Measurements from ENCODE around the gene SPAG17. TPM values are rescaled to one million over a fixed set of nuclear protein-coding genes. Genes with fewer than 3 reads are reported as not detected.
"Not testable (repeated sequence)": the region's sequence is repeated elsewhere in the genome, so short reads cannot be mapped to it uniquely, and the experiment has no call there.

Gene SPAG17
- total RNA-seq, 1 donor from 2014 or later: 0.78 TPM

- no peak for DNase-seq
Measured at GRCh38 chr1:117970252-117970651, 214.8 kb downstream of the SPAG17 start.

- no peak for DNase-seq
Measured at GRCh38 chr1:117967881-117968280, 217.1 kb downstream of the SPAG17 start.

- DNase-seq: no peak
Measured at GRCh38 chr1:117967477-117967876, 217.6 kb downstream of the SPAG17 start.

- DNase-seq: no peak
Measured at GRCh38 chr1:117964290-117965038, 220.6 kb downstream of the SPAG17 start.

DNA sequence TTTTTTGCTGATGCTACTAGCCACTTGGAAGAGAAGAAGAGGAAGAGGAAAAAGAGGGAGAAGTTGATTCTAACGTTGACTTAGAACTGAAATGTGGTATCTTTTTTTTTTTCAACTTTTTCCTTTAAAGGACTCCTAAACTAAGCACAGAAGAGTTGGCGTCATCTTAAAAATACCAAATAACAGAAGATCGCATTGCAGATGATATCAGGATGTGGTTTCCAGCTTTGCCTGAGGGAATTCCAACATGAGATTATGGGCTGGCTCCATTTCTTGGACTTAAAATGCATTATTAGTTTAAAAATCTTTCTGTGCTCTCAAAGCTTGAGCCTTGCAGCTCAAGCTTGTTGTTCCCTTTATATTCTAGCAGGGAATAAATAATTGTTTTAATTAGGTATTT lies 225.7 kb downstream of the SPAG17 start:
- DNase-seq: no peak

DNA sequence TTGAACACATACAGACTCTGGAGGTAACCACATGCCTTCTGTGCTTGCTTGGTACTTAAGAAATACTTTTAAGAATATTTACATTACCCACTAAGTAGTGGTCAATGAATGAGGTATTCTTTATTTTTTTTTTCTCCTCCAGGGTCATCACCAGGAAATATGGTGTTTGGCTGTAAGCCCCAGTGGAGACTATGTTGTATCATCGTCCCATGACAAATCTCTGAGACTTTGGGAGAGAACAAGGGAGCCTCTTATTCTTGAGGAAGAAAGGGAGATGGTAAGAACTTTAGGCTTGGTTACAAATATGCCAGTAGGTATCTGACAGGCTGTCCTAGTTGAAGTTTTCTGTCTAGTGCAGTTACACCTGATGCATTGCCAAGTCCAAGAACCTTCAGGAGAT lies 232.6 kb downstream of the SPAG17 start:
- DNase-seq: no peak

DNA sequence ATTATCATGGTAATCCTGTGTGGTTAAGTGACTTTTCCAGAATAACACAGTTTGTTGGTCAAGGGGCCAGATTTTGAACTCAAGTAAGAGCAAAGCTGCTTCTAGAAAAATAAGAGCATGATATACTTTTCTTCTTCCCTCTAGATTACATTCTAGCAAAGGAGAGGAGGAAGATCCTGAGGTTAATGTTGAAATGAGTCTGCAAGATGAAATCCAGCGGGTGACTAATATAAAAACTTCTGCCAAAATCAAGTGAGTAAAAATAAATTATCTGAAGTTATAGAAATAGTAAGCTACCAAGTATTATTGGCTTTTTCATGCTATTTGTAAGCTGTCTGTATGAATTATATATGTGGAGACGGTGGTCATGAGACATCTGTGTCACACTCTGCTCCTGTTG lies 242.7 kb downstream of the SPAG17 start:
- DNase-seq: no peak

DNA sequence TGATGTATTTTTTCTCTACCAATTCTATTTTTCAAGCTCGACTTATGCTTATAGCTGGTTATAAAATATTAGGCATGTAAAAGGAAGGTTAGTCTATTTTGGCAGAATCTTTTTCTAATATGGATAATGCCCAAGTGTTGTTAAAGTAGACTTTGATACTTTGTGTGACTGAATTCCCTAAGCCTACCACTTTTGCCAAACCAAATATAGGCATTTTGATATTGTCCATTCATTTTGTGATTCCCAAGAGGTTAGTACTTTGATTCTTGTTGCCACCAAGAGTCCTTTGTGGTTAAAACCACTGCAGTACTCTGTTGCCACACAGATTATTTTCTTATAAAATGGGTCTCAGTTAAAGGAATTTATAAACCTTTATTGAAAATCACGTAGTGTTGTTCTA lies 251.3 kb downstream of the SPAG17 start:
- no peak for DNase-seq

GRCh38 chr1:117932576-117932975 lies 252.5 kb downstream of the SPAG17 start:
- DNase-seq: no peak

GRCh38 chr1:117930484-117930883 lies 254.5 kb downstream of the SPAG17 start:
- DNase-seq: no peak

DNA sequence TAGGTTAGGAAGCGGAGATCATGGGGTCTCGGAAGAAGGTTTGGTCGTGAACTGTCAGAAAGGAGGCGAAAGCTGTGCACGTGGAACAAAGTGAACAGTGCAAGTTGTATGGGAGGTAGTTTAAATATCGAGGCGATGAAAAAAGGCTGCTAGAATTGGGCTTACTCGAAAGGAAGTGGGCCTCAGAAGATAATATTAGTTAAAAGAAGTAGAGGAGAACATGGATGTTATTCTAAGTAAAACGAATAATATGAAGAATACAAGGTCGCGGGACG lies 254.9 kb downstream of the SPAG17 start:
- no peak for DNase-seq

DNA sequence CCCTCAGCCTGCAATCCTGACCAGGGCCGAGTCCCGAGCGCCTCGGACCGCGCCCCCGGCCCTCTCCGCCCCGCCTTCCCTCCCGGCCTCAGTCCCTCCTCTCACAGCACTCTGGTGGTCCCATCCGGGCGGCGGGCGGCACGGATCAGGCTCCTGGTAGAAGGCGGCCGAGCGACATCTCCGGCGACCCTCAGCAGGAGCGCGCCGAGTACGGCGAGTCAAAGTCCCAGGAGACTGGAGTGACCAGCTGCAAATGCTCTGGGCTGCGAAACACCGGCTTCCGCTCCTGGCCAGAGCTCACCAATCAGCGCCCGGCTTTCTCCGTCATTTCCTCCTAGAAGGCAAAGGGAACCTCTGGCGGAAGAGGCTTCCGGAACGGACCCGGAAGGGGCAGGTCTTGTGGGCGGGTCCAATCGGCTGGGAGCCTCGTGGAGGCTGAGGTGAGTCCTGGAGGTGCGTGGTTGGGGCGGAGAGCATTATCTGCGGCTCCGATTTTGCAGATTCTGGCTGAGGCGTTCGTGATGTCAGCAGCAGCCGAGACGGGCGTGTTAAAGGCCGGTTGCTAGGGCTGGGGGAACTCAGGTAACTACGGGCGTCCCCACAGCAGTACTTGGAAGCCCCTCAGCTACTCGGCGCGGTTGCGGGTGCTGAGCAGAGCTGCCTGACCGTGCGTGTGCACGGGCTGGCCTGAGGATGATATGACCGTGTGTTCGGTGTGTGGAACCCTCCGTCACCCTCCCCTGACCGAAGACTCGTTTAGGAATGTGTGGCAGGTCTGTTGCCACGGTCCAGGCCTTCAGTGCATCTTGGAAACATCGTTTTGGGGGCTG lies 255.5 kb downstream of the SPAG17 start, which contains the start of the genes GDAP2 and WDR3:
TSS of gene GDAP2 (minus strand) at position 279 of the 830 bp plus-strand sequence. CDS start 9,264 bp downstream, outside the sequence.
TSS of gene WDR3 (plus strand) at position 397 of the 830 bp plus-strand sequence. CDS start 3,581 bp downstream, outside the sequence.
- DNase-seq: peak; percentile 97

DNA sequence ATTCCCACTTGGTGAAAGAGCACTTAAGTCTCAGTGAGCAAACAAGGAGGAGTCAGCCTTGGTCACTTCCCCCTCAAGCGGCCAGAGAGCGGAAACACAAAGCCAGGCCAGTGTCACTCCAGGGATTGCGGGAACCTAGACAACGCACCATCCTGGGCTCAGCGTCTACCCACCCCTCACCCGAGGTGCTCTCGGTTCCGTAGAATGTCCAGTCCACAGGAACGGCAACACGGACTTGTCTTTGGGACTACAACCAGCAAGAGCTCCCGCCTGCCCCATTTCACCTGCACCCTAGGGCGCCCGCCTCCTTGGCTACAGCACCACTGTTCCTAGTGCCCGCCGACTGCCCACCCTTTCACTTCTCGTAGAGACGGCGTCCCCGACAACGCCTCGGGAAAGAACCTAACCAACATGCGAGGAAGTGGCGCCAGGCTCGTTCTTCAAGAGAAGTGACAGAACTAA lies 256.1 kb downstream of the SPAG17 start:
- DNase-seq: peak; percentile 26

- no peak for DNase-seq
Measured at GRCh38 chr1:117925981-117926380, 259.0 kb downstream of the SPAG17 start.

- not testable (repeated sequence) for DNase-seq
Measured at GRCh38 chr1:117922717-117923116, 262.3 kb downstream of the SPAG17 start.

- no peak for DNase-seq
Measured at GRCh38 chr1:117921991-117922390, 263.0 kb downstream of the SPAG17 start.

- DNase-seq: no peak
Measured at GRCh38 chr1:117919376-117919775, 265.7 kb downstream of the SPAG17 start.

GRCh38 chr1:117911051-117911450 lies 274.0 kb downstream of the SPAG17 start:
- DNase-seq: no peak

GRCh38 chr1:117905019-117905418 lies 280.0 kb downstream of the SPAG17 start:
- DNase-seq: no peak

- DNase-seq: no peak
Measured at GRCh38 chr1:117904485-117904884, 280.5 kb downstream of the SPAG17 start.

All from occipital lobe (tissue), 2 donors.